ENCODE data around the gene MPP7. TPM values are rescaled to one million over a fixed set of nuclear protein-coding genes. Genes with fewer than 3 reads are reported as not detected.
A peak's percentile ranks its signal among the peaks of the same experiment; 100 is the strongest.

The MPP7 gene
- total RNA-seq, 1 donor from 2014 or later, result 0.73 TPM

DNA sequence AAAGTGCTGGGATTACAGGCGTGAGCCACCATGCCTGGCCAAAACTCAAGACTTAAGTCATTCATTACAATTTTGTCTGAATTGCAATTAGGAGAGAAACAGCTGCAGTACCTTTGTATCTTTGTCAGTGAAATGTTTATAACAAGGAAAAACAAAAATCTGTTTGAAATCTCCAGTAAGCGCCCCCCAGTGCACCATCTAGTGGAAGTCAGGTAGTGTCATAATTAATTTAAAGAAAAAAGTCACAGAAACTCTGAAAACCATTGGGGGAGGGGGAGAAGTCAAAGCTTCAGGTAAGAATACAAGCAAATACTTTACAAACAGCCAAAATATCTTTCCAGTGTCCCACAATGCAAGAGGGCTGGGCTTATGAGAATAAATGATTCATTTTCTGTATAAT lies 2.8 kb downstream of the MPP7 start:
- intact Hi-C loops (cut with micrococcal nuclease), result loop anchor here (5.0 kb wide), 1 partner anchor 53 kb away; no protein-coding TSS in a partner anchor
- Mint-ChIP-seq H3K27me3 (ENCODE audit: low read depth) (peaks cover 23% of the 10 kb centered on the region), H3K9me3 (no peaks in the 10 kb centered on the region), H3K4me3 (ENCODE audit: low read depth) (no peak overlapping the region), H3K36me3 (ENCODE audit: low read depth) (no peaks in the 10 kb centered on the region), H3K4me1 (ENCODE audit: low read depth) (peaks cover 39% of the 10 kb centered on the region), H3K27ac (no peak overlapping the region)
- no peak for DNase-seq (ENCODE audit: low spot score)

DNA sequence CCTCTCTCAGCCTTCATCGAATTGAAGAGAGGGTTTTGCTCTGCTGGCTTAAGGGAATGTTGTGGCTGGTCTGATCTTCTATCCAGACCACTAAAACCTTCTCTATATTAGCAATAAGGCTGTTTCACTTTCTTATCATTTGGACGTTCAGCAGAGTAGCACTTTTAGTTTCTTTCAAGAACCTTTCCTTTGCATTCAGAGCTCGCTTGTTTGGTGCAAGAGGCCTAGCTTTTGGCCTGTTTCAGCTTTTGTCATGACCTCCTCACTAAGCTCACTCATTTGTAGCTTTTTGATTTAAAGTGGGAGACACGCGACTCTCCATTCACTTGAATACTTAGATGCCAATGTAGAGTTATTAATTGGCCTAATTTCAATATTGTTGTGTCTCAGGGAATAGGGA lies 3.9 kb downstream of the MPP7 start:
- no peaks in the 10 kb centered on the region for H3K9me3 Mint-ChIP-seq
- H3K27me3 Mint-ChIP-seq (ENCODE audit: low read depth), result peaks cover 13% of the 10 kb centered on the region
- peak overlapping the region; percentile 3 for H3K4me3 Mint-ChIP-seq (ENCODE audit: low read depth)
- H3K27ac Mint-ChIP-seq, result peak overlapping the region; percentile 10
- H3K4me1 Mint-ChIP-seq (ENCODE audit: low read depth), result peaks cover 36% of the 10 kb centered on the region
- H3K36me3 Mint-ChIP-seq (ENCODE audit: low read depth), result no peaks in the 10 kb centered on the region
- intact Hi-C loops (cut with micrococcal nuclease), result no loop called here
- no peak for DNase-seq (ENCODE audit: low spot score)

DNA sequence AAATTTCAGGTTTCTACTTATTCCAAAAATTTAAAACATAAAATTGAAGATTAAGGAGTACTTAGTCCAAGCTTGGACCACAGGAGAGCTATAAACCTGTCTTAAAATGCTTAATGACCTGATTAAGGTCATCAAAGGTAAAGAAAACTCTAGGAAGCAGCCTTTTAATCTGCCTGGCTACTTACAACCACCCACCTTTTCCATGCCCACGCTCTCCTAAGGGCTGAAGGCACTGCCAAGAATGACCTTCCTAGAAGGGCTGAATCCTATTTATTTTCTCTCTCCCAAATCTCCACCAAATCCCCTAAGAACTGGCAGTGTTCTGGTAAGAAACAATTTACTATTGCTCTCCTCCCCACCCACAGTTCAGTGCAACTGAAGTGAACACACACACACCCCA lies 6.8 kb downstream of the MPP7 start:
- no peak overlapping the region for H3K27ac Mint-ChIP-seq
- H3K9me3 Mint-ChIP-seq, result no peaks in the 10 kb centered on the region
- intact Hi-C loops (cut with micrococcal nuclease), result no loop called here
- DNase-seq (ENCODE audit: low spot score), result no peak
- H3K27me3 Mint-ChIP-seq (ENCODE audit: low read depth), result peaks cover 3% of the 10 kb centered on the region
- peaks cover 24% of the 10 kb centered on the region for H3K4me1 Mint-ChIP-seq (ENCODE audit: low read depth)
- no peak overlapping the region for H3K4me3 Mint-ChIP-seq (ENCODE audit: low read depth)
- H3K36me3 Mint-ChIP-seq (ENCODE audit: low read depth), result no peaks in the 10 kb centered on the region

DNA sequence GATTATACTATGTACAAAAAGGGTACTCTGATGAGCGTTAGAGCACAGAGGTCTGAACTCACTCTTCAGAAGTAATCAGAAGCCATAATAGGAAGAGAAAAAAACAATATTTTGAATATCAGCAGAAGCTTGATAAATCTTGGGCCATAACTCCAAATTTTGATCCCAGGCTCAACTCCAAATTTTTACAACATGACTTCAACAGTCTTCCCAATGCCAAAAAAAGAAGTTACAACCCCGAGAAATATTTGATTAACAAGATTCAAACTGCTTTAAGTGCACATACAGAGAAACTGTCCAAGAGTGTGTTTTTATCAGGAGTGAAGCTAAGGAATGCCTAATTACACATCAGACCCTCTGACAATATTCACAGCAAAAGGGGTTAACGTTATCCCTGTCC lies 7.5 kb downstream of the MPP7 start:
- Mint-ChIP-seq H3K36me3 (ENCODE audit: low read depth) (no peaks in the 10 kb centered on the region), H3K27me3 (ENCODE audit: low read depth) (peaks cover 3% of the 10 kb centered on the region), H3K9me3 (no peaks in the 10 kb centered on the region), H3K27ac (no peak overlapping the region), H3K4me1 (ENCODE audit: low read depth) (peaks cover 21% of the 10 kb centered on the region), H3K4me3 (ENCODE audit: low read depth) (no peak overlapping the region)
- DNase-seq (ENCODE audit: low spot score), result no peak
- intact Hi-C loops (cut with micrococcal nuclease), result no loop called here

DNA sequence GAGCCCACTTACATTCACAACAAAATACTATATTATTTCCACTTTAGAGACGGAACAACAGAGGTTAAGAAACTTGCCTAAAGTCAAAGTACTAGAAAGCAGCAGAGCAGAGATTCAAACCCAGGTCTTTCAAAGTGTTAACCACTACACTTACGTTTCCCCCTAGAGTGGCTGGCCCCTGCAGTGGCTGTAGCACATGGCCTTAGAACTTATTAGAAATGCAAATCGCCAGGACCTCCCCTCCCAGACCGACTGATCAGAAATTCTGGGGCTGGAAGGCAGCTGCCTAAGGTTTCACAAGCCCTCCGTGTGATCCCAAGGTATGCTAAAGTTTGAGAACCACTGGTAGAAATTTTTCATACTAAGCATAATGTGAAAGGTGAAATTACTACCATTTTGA lies 8.1 kb downstream of the MPP7 start:
- intact Hi-C loops (cut with micrococcal nuclease), result no loop called here
- Mint-ChIP-seq H3K4me3 (ENCODE audit: low read depth) (no peak overlapping the region), H3K4me1 (ENCODE audit: low read depth) (peaks cover 18% of the 10 kb centered on the region), H3K36me3 (ENCODE audit: low read depth) (no peaks in the 10 kb centered on the region), H3K9me3 (no peaks in the 10 kb centered on the region), H3K27me3 (ENCODE audit: low read depth) (peaks cover 3% of the 10 kb centered on the region), H3K27ac (no peak overlapping the region)
- DNase-seq (ENCODE audit: low spot score), result no peak

DNA sequence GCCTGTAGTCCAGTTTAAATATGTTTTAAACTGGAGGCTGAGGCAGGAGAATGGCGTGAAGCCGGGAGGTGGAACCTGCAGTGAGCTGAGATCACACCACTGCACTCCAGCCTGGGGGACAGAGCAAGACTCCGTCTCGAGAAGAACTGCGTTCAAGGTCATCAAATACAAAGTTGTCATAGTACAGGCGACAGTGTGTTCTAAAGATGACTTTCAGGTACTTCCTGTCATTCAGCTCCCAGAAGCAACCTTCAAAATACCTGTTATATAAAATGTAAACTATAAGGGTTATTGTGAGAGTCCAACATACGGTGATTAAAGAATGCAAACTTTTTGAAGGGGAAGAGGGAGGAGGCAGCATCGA lies 8.7 kb downstream of the MPP7 start:
- peaks cover 15% of the 10 kb centered on the region for H3K4me1 Mint-ChIP-seq (ENCODE audit: low read depth)
- no peak overlapping the region for H3K4me3 Mint-ChIP-seq (ENCODE audit: low read depth)
- H3K9me3 Mint-ChIP-seq, result no peaks in the 10 kb centered on the region
- no peaks in the 10 kb centered on the region for H3K36me3 Mint-ChIP-seq (ENCODE audit: low read depth)
- intact Hi-C loops (cut with micrococcal nuclease), result no loop called here
- DNase-seq (ENCODE audit: low spot score), result no peak
- H3K27me3 Mint-ChIP-seq (ENCODE audit: low read depth), result peaks cover 3% of the 10 kb centered on the region
- H3K27ac Mint-ChIP-seq, result no peak overlapping the region

DNA sequence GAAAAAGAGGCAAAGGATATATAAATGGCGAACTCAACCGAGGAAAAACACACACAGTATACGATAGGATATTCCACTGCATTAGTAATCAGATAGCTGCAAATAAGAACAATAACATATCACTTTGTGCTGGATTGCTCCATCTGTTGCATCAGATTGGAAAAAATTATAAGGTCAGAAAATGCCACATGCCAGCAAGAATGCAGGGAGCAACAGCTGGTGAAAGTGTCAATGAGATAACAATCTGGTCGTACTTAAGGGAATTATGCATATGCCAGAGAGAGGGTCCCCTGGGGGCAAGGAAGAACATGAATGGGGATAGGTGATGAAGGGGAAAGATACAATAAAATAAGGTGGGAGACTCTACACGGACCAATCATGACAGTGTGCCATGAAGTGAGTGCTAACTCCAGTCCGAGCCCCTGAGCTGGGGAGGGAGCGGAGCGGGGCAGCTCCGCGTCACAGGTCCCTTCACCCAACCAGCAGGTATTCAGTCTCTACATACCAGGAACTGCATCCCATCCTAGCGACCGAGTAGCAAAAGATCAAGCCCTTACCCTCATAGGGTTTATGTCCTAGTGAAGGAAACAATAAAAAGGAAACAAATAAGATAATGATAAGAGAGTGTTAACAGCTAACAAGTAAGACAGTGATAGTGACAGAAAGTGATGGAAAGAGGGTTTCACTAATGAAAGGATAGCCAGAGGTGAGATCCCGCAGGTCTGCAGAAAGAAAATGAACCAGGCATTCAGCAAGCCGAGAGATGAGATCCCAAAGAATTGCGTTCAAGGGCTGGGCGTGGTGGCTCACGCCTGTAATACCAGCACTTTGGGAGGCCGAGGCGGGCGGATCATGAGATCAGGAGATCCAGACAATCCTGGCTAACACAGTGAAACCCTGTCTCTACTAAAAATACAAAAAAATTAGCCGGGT lies 9.4 kb downstream of the MPP7 start:
- intact Hi-C loops (cut with micrococcal nuclease), result no loop called here
- Mint-ChIP-seq H3K4me3 (ENCODE audit: low read depth) (no peak overlapping the region), H3K9me3 (no peaks in the 10 kb centered on the region), H3K4me1 (ENCODE audit: low read depth) (peaks cover 10% of the 10 kb centered on the region), H3K27me3 (ENCODE audit: low read depth) (peaks cover 3% of the 10 kb centered on the region), H3K36me3 (ENCODE audit: low read depth) (no peaks in the 10 kb centered on the region), H3K27ac (no peak overlapping the region)
- DNase-seq (ENCODE audit: low spot score), result no peak

DNA sequence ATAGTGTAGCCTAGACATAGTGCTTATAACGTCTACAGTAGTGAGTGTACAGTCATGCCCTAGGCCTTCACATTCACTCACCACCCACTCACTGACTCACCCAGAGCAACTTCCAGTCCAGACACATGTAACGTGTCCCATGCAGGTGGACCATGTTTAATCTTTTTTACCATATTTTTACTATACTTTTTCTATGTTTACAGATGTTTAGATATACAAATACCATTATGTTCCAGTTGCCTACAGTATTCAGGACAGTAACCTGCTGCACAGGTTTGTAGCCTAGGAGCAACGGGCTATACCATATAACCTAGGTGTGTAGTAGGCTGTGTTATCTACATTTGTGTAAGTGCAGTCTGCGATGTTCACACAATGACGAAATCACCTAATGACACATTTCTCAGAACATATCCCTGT lies 11.0 kb downstream of the MPP7 start:
- Mint-ChIP-seq H3K9me3 (no peaks in the 10 kb centered on the region), H3K36me3 (ENCODE audit: low read depth) (no peaks in the 10 kb centered on the region), H3K27me3 (ENCODE audit: low read depth) (no peaks in the 10 kb centered on the region), H3K4me3 (ENCODE audit: low read depth) (no peak overlapping the region), H3K27ac (no peak overlapping the region), H3K4me1 (ENCODE audit: low read depth) (peaks cover 8% of the 10 kb centered on the region)
- DNase-seq (ENCODE audit: low spot score), result no peak
- intact Hi-C loops (cut with micrococcal nuclease), result no loop called here

DNA sequence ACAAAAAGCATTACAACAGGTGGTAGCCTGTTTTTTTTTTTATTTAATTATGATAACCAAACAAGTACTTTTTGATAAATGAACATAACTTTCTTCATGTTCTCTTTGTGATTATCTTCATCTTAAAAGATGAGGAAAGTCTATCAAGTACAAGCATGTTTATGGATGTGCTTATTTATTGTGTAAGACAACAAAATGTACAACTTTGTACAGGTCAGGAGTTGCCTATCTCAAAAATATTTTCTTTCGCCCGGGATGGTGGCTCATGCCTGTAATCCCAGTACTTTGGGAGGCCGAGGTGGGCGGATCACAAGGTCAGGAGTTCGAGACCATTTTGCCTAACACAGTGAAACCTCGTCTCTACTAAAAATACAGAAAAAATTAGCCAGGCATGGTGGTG lies 17.0 kb downstream of the MPP7 start:
- Mint-ChIP-seq H3K9me3 (no peaks in the 10 kb centered on the region), H3K4me1 (ENCODE audit: low read depth) (no peaks in the 10 kb centered on the region), H3K4me3 (ENCODE audit: low read depth) (no peak overlapping the region), H3K36me3 (ENCODE audit: low read depth) (no peaks in the 10 kb centered on the region), H3K27me3 (ENCODE audit: low read depth) (no peaks in the 10 kb centered on the region), H3K27ac (no peak overlapping the region)
- DNase-seq (ENCODE audit: low spot score), result no peak
- intact Hi-C loops (cut with micrococcal nuclease), result no loop called here

DNA sequence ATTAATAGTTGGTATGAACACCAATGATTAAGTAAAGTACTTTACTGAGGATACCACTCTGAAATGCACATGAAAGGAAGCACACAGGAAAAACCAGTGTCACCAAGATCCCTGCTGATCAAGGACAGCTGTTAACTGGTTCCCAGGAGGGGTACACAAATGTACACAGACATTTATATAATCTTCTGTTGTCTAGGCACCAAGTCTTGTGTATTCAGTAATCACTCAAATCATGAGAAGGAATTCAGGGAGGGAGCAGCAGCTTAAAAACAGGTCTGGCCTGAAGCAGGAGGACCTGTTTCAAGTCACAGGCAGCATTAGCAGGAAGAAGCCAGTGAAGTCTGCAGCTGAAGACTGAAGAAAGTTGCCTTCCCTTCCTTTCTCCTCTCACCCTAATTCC lies 18.7 kb downstream of the MPP7 start:
- Mint-ChIP-seq H3K4me3 (ENCODE audit: low read depth) (no peak overlapping the region), H3K36me3 (ENCODE audit: low read depth) (no peaks in the 10 kb centered on the region), H3K9me3 (no peaks in the 10 kb centered on the region), H3K27me3 (ENCODE audit: low read depth) (no peaks in the 10 kb centered on the region), H3K27ac (no peak overlapping the region), H3K4me1 (ENCODE audit: low read depth) (no peaks in the 10 kb centered on the region)
- intact Hi-C loops (cut with micrococcal nuclease), result no loop called here
- DNase-seq (ENCODE audit: low spot score), result no peak

DNA sequence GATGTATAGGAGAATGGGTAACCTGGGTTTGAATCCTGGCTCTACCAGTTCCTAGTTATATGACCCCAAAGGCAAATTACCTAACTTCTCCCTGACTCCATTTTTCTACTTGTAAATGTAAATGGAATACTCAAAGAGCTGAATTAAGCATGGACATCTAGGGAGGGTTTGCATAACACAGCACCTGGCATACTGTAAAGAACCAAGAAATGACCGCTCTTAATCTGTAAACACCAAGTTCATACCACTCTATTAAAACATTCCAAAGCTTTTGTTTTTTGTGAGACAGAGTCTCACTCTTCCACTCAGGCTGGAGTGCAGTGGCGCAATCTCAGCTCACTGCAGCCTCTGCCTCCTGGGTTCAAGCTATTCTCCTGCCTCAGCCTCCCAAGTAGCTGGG lies 19.6 kb downstream of the MPP7 start:
- no peaks in the 10 kb centered on the region for H3K9me3 Mint-ChIP-seq
- H3K4me1 Mint-ChIP-seq (ENCODE audit: low read depth), result no peaks in the 10 kb centered on the region
- no peaks in the 10 kb centered on the region for H3K36me3 Mint-ChIP-seq (ENCODE audit: low read depth)
- H3K4me3 Mint-ChIP-seq (ENCODE audit: low read depth), result no peak overlapping the region
- DNase-seq (ENCODE audit: low spot score), result no peak
- H3K27me3 Mint-ChIP-seq (ENCODE audit: low read depth), result no peaks in the 10 kb centered on the region
- intact Hi-C loops (cut with micrococcal nuclease), result no loop called here
- no peak overlapping the region for H3K27ac Mint-ChIP-seq

DNA sequence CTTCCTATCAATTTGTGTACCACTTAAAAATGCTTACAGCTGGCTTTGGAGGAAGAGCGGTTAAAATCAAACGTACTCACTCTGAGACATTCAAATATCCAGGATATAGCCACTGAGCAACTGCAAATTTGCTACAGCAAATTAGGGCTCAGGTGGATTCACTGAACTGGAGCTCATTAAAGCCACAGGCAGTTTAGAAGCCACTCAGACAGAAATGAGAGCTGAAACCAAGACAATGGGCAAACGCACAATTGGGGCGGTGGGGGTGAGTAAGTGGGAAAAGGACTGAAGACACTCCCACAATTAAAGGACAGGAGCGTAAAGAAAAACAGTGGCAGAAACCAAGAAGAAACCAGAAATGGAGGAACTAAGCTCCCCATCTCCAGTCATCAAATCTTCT lies 20.5 kb downstream of the MPP7 start:
- intact Hi-C loops (cut with micrococcal nuclease), result no loop called here
- Mint-ChIP-seq H3K27me3 (ENCODE audit: low read depth) (no peaks in the 10 kb centered on the region), H3K4me3 (ENCODE audit: low read depth) (no peak overlapping the region), H3K27ac (no peak overlapping the region), H3K4me1 (ENCODE audit: low read depth) (no peaks in the 10 kb centered on the region), H3K9me3 (no peaks in the 10 kb centered on the region), H3K36me3 (ENCODE audit: low read depth) (no peaks in the 10 kb centered on the region)
- DNase-seq (ENCODE audit: low spot score), result no peak

DNA sequence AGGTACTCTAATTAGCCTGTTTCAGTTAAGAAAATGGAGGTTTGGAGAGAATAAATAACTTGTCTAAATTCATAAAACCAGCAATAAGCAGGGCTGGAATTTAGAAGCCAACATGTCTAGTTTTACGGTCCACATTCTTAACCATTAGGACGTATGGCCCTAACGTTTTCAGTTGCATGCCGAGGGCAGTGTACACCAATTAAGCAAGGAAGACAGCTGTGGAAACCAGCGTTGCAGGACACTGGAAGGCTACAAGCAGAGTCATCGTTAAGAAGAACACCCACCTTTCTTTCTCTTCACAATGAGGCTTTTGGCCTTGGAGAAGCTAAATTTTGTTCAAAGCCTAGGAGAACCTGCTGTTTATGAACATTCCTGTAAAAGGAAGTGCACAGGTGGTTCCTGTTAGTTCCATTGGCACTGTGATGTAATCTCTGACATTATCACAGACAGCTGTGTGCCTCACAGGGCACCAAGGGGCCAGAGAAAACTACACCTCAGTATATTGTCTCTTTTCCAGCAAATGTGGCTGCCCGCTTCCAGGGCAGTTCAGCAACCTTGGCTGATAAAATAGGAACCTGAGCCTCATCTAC lies 21.0 kb downstream of the MPP7 start:
- intact Hi-C loops (cut with micrococcal nuclease), result no loop called here
- Mint-ChIP-seq H3K27ac (no peak overlapping the region), H3K9me3 (no peaks in the 10 kb centered on the region), H3K4me1 (ENCODE audit: low read depth) (no peaks in the 10 kb centered on the region), H3K27me3 (ENCODE audit: low read depth) (no peaks in the 10 kb centered on the region), H3K36me3 (ENCODE audit: low read depth) (no peaks in the 10 kb centered on the region), H3K4me3 (ENCODE audit: low read depth) (no peak overlapping the region)
- no peak for DNase-seq (ENCODE audit: low spot score)
